GM12875 (cell line): Measurements from ENCODE around the gene ACIN1.

Experiments
- H3K4me3 ChIP-seq: one replicate; pipeline ENCODE4 v1.5.1; 2011; ENCODE audit warnings: low read depth, low read length, control low read depth
- TF ChIP-seq, protein P1 (sequence below): IDR thresholded peaks from 2 replicates; pipeline ENCODE4 v1.5.1; 2011; ENCODE audit warnings: low read depth, mild to moderate bottlenecking, control low read depth, inconsistent platforms, low read length, moderate library complexity, borderline replicate concordance; ENCODE audit not compliant: insufficient read depth

ACIN1 gene

GRCh38 chr14:23071244-23071920 is 23.6 kb downstream of the ACIN1 start:
- peak overlapping the region; percentile 50 for H3K4me3 ChIP-seq
- TF ChIP-seq, protein P1, sequence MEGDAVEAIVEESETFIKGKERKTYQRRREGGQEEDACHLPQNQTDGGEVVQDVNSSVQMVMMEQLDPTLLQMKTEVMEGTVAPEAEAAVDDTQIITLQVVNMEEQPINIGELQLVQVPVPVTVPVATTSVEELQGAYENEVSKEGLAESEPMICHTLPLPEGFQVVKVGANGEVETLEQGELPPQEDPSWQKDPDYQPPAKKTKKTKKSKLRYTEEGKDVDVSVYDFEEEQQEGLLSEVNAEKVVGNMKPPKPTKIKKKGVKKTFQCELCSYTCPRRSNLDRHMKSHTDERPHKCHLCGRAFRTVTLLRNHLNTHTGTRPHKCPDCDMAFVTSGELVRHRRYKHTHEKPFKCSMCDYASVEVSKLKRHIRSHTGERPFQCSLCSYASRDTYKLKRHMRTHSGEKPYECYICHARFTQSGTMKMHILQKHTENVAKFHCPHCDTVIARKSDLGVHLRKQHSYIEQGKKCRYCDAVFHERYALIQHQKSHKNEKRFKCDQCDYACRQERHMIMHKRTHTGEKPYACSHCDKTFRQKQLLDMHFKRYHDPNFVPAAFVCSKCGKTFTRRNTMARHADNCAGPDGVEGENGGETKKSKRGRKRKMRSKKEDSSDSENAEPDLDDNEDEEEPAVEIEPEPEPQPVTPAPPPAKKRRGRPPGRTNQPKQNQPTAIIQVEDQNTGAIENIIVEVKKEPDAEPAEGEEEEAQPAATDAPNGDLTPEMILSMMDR = no peak

GRCh38 chr14:23070262-23071129 is 24.4 kb downstream of the ACIN1 start:
- H3K4me3 ChIP-seq = peak overlapping the region; percentile 50
- TF ChIP-seq, protein P1 = no peak

GRCh38 chr14:23069413-23069806 is 25.5 kb downstream of the ACIN1 start:
- TF ChIP-seq, protein P1 = no peak
- H3K4me3 ChIP-seq = no peak overlapping the region

GRCh38 chr14:23068789-23069412 is 26.0 kb downstream of the ACIN1 start:
- TF ChIP-seq, protein P1 = peak; percentile 92
- H3K4me3 ChIP-seq = no peak overlapping the region

- H3K4me3 ChIP-seq = no peak overlapping the region
- TF ChIP-seq, protein P1 = no peak
These were observed 26.8 kb downstream of the ACIN1 start for GRCh38 chr14:23067847-23068788.

DNA sequence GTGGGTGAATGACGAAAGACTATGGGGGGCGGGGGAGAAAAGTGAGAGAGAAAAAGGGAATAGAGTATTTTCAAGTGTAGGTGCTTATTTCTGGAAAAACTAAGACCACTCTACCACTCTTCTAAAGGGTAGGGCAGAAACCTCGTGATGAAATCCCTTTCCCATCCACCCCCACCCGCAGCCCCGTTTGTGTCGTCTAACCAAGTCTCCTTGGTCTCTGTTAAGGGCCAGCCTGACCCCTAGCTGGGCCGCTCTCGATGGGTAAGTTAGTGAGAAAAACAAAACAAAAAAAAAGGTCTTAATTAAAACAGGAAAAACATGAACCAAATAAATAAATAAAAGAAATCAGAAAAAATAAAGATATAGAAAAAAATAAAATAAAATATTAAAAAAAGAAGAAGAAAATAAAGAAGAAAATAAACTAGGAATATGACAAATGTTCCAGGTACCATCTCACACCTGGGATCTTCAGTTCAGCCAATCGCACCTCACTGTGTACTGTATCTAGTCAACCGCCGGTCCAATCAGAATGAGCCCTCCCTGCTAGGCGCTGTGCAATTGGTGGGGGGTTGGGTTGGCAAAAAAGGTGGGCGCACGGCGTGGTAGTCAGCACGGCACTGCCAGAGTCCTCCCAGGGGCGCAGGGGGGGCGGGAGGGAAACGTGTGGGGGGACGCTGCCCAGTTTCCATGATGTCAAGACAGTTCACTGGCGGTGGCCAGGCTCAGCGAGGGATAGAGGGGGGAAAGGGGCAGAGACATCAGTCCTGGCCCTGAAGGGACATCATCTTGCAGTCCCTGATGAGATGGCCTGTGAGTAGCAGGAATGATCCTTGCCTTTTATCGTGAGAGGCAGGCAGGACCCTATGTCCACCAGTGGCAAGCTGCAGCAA is 27.8 kb downstream of the ACIN1 start:
- TF ChIP-seq, protein P1 = no peak
- H3K4me3 ChIP-seq = no peak overlapping the region
